HG02588 (cell line): Measurements from ENCODE around the gene IMPDH1.

Experiments used
- ATAC-seq: cut with Tn5 transposase; IDR thresholded peaks from one replicate; pipeline ENCODE4 v1.9.1; 2021; ENCODE audit warnings: mild to moderate bottlenecking, moderate library complexity; ENCODE audit not compliant: unreplicated experiment

The IMPDH1 gene

DNA sequence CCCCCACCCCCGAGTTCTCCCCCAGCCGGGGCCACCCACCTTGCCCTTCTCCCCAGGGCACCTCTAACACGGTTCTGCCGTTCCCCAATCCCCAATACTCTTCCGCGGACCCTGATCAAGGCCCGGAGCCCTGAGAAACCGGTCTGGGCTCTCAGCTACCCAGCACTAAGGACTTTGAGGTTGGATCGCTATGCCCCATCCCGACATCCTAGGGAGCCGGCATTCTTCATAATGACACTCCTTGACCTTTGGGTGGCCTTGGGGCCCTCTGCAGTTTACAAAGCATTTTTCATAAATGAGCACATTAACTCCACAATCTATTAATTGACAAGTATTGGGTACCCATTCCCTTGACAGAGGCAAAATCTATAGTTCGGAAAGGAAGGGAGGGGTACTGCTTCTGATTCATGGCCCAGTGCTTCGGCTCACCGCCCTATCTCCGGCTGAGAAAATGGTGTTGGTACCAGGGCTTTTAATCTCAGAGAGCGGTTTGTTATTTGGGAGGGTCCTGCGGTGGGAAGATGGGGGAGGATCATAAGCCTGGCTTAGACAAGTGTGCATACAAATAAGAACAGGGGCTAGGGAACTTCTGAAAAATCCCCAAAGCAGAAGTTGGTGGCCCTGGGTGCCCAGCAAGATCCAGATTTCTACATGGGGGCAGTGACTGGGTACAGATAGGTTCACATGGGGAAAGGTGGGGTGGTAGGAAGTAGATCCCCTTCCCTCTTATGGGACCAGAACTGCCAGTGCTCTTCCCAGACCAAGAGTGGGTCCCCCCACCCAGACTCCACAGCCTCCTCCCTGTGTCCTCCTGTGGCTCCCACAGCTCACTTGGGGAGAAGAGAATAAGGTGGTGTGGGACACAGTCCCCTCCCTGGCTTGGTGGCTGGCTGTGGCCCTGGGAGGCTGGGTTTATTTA is 3.2 kb downstream of the IMPDH1 start:
- ATAC-seq: no peak

DNA sequence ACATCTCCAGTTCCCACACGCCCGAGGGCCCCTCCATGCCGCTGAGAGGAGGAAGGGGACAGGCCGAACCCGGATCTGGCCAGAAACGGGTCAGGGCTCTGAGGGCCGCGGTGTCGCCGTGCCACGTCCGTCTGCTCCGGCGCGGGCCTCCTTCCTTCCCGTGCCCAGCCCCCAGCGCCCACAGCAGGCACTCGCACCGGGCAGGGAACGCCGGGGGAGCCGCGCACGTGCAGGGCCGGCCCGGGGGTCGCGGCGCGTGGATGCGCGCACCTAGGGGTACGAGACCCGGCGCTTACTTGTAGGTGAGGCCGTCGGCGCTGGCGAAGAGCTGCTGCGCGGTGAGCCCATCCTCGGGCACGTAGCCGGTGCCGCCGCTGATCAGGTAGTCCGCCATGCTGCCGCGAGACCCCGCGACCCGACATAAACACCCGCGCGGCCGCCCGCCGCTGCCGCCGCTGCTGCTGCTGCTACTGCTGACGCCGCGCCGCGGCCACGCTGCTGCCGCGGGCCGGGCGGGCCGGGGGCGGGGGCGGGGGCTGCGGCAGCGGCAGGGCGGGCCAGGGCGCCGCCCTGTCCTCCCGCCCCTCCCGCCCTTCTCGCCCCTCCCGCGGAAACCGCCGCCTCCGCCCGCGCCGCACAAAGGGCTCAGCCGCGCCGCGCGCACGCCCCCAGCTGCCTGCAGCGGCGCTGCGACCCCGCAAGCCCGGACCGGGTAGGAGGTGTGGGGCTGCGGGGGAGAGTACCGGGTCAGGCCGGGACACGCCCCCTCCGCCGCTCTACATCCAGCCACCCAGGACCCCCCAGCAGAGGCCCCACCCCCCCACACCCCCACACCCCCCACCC is 4.1 kb downstream of the IMPDH1 start:
- ATAC-seq: no peak

DNA sequence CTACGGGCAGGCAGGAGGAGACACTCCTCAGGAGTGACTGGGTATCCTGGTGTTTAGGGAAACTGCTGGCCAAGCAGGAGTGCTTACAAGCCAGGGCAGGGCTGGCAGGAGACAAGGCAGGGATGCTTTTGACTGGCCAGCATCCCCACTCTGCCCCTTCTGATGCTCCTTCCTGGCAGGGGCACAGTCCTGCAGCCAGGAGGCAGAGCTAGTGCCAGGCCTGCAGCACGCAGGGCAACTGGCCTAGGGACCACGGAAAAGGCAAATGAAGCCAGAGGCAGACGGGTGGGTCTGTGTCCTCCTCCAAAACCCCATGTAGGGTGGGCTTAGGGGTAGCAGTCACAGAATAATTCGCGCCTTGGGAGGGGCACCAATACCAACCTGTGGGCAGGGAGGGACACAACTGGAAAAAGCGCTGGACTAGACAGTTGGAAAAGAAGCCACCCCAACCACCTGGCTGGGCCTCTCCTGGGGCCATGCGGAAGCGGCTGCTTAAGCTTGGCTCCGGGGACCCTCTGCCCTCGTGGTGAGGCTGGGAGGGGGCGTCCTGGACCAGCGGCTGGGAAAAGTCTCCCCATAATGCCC is 4.8 kb downstream of the IMPDH1 start:
- ATAC-seq: no peak

DNA sequence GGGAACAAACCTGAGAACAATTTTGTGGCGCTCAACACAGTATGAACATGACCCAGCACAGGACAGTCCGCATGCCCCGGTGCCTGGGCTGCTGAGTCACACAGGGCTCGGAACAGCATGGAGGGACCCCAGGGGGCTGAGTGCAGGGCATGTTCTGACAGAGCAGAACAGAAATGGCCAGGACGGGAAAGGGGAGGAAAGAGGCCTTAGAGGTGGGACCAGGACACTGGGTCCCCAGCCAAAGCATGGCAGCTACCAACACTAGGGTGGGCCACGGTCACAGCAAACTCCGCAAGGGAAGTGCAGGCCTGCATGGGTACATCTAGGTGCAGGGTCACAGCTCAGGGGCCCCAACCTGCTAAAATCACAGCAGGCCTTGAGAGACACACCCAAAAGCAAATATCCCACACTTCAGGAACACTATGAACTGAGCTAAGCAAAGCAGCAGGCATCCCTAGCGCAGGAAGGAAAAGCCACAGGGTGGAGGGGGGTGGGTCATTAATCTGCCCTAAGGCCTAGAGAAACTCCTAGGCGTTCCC is 5.6 kb downstream of the IMPDH1 start:
- ATAC-seq: no peak

DNA sequence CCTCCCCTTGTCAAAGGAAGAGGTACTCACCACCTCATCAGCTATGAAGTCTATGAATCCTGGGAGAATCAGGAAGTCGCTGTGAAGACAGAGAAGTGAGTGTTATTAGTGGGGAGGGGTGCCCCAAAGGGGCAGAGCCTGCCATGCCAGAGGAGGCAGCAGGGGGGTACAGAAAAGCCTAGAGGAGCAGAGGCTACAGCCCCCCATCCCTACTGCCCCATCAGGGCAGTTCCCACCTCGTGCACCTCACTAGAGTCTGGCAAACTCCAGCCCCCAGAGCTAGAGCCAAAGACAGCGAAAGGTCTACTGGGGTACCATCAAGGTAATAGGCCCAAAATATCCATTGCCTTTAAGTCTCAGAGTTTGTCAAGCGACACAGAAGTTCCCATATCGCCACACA is 6.1 kb downstream of the IMPDH1 start:
- no peak for ATAC-seq

DNA sequence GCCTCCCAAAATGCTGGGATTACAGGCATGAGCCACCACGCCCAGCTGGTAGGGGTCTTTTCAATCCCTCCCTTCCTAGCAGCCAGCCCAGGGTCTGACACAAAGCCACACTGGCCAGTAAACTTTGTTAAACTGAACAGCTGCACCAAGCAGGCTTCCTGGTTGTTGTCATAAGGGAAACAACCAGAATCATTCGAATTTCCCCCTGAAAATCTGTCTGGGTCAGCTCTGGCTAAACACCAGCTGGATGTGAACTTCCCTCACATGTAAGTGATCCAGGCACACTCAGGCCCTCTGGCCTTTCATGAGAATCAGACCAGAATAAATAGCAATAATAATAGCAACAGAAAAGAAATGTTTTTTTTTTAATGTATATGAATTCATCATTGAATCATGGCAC is 7.4 kb downstream of the IMPDH1 start:
- no peak for ATAC-seq

DNA sequence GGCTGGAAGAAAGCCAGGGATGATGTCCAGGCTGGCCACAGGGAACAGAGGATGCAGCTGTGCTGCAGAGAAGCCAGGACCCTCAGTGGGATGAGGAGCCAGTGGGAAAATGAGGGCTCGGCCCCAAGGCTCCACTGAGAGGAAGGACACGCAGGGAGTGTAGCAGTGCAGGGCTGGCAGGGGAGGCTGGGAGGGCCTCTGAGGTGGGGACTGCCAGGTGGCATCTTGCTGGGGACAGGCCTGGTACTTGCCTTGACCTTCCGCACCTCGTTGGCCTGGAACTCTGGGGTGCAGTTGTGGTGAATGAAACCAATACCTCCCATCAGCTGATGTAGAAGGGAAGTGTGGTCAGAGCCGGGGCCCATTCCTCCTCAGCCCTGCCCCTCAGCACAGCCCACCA is 9.2 kb downstream of the IMPDH1 start:
- no peak for ATAC-seq

DNA sequence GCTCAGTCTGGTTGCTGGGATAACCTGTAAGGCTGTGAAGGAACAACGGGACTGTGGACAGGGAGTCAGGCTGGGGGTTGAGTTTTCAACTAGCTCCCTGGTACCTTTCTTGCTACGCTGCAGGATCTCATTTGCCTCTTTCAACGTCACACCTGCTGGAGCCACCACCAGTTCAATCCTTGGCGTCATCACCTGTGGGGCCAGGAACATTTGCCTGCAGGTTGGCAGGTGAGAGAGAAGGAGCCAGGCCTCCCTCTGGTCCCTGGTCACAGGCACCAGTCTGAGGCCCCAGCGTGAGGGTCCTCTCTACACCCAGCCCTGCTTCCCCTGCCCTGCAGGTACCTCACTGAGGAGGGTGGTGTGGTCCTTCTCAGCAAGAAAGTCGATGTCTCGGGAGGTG is 9.8 kb downstream of the IMPDH1 start:
- no peak for ATAC-seq

DNA sequence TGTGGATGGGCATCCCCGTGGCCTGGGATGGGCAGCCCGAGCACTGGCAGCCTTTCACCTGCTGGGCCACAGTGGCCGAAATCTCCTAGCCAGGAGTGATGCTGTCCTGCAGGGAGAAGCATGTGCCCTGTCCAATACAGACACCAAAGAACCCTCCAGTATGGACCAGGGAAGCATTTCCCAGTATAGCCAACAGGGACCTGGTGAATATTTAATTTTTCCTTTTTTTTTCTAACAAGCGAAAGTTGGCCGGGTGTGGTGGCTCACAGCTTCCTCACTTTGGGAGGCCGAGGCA is 11.0 kb downstream of the IMPDH1 start:
- no peak for ATAC-seq

DNA sequence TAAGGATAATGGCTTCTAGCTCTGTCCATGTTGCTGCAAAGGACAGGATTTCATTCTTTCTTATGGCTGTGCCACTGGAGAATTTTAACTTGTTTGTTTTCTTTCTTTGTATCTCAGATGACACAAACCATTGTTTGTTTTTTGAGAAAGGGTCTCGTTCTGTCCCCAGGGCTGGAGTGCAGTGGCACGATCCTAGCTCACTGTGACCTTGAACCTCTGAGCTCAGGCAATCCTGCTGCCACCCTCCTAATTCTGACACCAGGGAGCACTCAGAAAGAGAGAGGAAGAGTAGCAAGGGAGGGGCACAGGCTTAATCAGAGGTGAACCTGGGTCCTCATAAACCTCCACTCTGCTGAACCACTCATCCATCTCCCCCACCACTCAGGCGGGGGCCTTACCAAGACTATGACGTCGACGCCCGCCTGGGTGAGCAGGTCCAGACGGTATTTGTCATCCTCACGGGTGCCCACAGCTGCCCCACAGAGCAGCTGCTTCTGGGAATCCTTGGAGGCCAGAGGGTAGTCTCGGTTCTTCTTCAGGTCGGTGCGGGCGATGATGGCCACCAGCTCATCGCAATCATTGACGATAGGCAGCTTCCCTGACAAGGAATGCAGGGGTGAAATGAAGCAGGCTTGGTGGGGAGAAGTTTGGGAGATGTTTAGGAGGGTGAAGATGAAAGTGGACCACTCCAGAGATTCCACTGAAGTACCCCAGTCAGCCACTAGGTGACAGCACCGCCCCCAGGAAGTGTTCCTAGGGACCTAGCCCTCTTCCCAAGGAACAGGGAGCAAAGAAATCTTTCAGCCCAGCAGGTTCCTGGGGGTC is 11.6 kb downstream of the IMPDH1 start:
- no peak for ATAC-seq

DNA sequence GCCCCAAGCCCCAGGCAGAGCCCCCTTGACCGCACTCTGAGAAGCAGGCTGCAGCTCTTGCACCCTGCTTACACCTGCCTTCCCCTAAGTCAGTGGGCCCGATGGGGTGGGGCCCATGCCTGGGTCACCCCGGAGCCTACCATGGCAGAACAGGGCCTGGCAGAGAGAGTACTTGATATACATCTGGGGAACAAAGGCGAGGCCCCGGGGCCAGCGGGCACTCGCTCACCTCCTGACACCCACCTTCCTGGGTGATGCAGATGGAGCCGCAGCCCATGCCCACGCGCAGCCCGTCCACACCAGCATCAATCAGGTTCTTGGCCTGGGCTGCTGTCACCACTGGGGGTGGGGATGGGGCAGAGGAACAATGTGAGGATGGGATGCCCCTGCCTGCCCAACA is 13.4 kb downstream of the IMPDH1 start:
- ATAC-seq: no peak

DNA sequence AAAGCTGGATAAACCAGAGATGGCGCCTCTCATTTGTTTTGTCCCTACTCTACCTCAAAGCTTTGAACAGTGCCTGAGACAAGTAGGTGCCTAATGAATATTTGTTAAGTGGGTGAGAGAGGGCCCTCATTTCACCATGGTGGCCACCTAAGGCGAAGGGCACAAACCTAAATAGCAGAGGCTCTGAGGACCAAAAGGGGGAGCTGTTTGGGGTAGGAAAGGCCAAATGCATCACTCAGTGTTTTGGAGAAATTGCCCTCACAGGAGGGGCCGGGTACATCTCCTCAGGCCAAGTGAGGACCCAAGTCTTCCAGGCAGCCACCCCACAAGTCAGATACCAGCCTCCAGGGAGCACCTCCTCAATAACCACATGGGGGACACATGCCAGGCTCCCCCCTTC is 14.0 kb downstream of the IMPDH1 start:
- ATAC-seq: no peak

DNA sequence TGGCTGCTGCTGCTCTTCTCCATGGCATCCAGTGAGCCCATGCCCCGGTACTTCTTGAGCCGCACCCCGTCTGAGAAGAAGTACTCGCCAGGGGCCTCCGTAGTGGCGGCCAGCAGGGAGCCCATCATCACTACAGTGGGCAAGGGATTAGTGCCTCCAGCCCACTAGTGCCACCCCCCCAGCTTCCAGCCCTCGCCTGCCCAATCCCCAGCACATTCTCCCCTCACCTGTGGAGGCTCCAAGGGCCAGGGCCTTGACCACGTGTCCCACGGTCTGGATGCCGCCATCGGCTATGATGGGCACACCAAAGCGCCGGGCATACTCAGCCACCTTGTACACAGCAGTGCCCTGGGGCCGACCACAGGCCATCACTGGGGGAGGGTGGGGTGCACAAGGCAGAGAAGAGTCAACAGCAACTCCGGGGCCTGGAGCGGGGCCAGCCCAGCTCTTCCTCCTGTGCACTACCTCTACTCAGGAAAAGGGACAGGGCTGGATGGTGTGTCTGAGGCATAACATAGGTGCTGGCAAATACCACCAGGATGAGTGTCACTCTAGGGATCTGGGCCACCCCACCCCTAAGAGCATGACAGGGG is 14.8 kb downstream of the IMPDH1 start:
- no peak for ATAC-seq

DNA sequence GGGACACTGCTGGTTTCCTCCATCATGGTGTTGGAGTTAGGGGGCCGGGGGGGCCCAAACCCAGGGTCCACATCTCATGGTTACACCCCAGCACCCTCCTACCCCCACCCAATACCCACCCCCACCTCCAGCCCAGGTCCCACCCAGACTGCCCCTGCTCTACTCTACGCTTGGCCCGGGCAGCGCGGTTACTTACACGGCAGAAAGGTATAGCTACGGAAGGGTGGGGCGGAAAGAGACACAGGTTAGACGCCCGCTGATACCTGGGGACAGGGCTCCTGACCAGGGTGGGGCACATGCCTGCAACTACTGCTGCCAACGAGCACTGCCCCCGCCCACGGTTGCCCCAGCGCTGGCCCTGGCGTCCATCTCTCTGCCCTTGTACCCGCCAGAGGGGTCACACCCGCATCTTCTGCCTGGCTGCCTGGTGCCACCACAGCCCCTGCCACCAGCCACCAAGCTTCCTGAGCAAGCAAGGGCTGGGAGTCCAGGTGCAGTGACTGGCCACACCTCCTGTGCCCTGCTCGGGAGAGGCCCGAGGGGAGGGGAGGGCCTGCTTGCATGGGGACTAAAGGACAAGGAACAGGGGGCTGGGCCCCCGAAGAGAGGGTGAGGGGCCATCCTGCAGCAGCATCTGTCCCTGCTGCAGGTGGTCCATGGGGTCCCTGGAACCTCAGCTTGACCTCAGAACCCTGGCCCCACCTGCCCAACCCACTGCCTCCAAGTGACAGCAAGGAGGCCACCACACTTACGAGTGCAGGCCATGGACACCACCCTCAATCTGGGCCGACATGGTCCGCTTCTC is 16.1 kb downstream of the IMPDH1 start:
- no peak for ATAC-seq

DNA sequence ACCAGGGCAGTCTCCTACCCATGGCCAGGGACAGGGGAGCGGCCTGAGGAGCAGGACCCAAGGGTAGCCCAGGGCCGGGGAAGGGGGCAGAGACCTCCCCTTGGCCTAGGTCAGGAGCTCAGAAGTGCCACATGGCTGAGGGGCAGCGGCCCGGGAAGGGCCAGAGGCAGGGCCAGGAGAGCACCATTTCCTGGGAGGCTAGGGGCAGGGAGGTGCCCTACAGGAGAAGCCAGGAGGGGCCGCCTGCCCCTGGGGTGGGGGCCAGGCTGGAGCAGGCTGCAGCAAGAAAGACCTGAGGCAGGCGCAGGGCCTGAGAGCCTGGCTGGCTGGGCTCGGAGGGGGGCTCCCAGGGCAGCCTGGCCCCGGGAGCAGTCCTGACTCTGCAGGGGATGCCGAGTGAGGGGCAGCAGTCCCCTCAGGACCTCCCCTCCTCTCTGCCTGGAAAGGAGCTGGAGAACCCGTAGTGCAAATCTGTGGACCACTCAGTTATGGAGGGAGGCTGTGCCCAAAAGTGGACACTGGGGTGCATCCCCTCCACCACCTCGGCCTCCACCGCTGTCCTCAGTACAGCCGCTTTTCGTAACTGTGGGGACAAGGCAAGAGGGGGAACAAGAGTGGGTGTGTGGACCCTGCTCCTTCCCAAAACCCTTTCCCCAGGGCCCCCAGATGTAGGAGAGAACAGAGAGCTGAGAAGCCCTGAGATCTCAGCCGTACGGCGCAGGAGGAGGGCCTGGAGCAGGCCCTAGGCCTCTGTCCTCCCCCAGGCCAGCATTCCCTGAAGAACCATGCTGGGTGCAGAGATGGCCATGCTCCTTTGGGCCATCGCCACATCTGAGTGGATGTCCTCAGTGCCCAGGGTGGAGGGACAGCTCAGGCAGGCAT is 17.1 kb downstream of the IMPDH1 start:
- no peak for ATAC-seq

DNA sequence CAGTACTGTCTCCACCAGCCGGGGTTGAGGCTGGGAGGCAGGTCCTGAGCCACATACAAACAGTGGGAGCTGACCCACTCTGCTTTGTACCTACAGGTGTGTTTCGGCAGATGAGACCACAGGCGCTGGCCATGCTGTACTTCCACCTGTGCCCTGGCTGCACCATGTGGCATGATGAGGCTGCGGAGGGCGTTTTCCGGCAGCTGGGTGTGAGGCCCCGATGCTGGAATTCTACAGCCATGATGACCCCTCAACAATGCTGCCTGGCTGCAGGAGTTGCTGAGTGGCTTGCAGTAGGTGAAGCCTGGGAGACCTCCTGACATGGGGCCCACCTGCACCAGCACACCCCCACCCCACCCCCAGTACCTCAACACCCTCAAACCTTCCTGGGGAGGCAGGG is 18.0 kb downstream of the IMPDH1 start:
- ATAC-seq: no peak

DNA sequence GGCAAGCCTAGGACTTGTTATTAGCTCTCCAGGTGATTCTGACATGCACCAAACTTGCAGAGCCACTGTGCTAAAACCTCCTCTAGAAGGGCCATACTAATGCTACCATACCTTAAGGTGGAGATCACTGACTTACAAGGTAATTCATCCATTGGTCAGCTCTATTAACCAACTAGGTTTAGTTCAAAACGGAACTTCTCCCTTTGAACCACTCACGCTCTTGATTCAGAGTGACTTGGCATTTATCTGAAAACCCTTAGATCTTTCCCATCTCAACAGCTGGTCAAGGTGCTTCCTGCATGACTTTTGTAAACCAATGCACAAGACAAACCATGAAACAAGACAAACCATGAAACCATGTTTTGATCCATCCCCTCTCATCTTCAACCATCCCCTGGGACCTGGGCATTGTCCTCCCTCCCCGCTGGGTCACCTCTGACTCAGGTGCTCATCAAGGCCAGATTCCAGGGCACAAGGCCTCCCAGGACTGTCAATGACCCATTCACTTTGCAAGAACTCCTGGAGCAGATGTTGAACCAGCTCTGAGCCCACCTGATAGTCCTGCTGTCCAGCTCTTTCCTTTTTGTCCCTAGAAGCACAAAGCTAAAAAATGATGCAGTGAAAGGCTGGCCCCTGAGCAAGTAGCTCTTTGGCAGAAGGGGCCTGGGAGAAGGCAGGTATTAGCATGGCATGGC is 18.8 kb downstream of the IMPDH1 start:
- ATAC-seq: no peak
